ENCODE measurements around the gene DENND4B.

- no peak for TF ChIP-seq SIN3A (IDR thresholded peaks at IDR 0.05; ENCODE audit: borderline replicate concordance, low read depth, low read length)
- TF ChIP-seq, protein P1, sequence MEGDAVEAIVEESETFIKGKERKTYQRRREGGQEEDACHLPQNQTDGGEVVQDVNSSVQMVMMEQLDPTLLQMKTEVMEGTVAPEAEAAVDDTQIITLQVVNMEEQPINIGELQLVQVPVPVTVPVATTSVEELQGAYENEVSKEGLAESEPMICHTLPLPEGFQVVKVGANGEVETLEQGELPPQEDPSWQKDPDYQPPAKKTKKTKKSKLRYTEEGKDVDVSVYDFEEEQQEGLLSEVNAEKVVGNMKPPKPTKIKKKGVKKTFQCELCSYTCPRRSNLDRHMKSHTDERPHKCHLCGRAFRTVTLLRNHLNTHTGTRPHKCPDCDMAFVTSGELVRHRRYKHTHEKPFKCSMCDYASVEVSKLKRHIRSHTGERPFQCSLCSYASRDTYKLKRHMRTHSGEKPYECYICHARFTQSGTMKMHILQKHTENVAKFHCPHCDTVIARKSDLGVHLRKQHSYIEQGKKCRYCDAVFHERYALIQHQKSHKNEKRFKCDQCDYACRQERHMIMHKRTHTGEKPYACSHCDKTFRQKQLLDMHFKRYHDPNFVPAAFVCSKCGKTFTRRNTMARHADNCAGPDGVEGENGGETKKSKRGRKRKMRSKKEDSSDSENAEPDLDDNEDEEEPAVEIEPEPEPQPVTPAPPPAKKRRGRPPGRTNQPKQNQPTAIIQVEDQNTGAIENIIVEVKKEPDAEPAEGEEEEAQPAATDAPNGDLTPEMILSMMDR (IDR thresholded peaks at IDR 0.05): no peak
- no peak for TF ChIP-seq POLR2AphosphoS5 (IDR thresholded peaks at IDR 0.05; ENCODE audit: low read depth, low read length)
- TF ChIP-seq EZH2phosphoT487 (IDR thresholded peaks at IDR 0.05; ENCODE audit: borderline replicate concordance, low read depth): no peak
- no peak for TF ChIP-seq SMC3 (IDR thresholded peaks at IDR 0.05; ENCODE audit: low read depth, low read length)
- TF ChIP-seq CHD2 (IDR thresholded peaks at IDR 0.05; ENCODE audit: low read length, partially characterized antibody): no peak
- TF ChIP-seq TAF1 (IDR thresholded peaks at IDR 0.05; ENCODE audit: borderline replicate concordance, low read depth, low read length): no peak
- TF ChIP-seq RAD21 (IDR thresholded peaks at IDR 0.05; ENCODE audit: low read length): no peak
Observed at GRCh38 chr1:153991806-153992205, 45.3 kb upstream of the DENND4B start.

Data from SK-N-SH (cell line).